Measurements from ENCODE around the gene XPR1. TPM values are rescaled to one million over a fixed set of nuclear protein-coding genes. Genes with fewer than 3 reads are reported as not detected.

XPR1 gene
- total and polyA plus RNA-seq, 3 donors from 2014 or later = 34.8 to 76.2 (median 71.8) TPM

GRCh38 chr1:180623579-180624347, 8.1 kb upstream of the XPR1 start:
- 60 to 69% methylated on average over 3 of the region's 3 CpGs for WGBS, 2 donors
- DNase-seq = peak; percentile 44
- no peaks in the 10 kb centered on the region for H3K36me3 ChIP-seq (ENCODE audit: low read depth, missing control alignments)
- no peak overlapping the region for H3K4me3 ChIP-seq
- no peaks in the 10 kb centered on the region for H3K27me3 ChIP-seq
- intact Hi-C loops (cut with DNase I; ENCODE audit: low total_unique reads) = no loop called here
- TF ChIP-seq POLR2A (IDR thresholded peaks at IDR 0.05) = no peak
- TF ChIP-seq CTCF (IDR thresholded peaks at IDR 0.05) = peak in 1 of 3 experiments; percentile 23
- H3K4me1 ChIP-seq = no peaks in the 10 kb centered on the region
- H3K9me3 ChIP-seq = no peaks in the 10 kb centered on the region
- no peak overlapping the region for H3K27ac ChIP-seq

GRCh38 chr1:180626711-180627110, 5.1 kb upstream of the XPR1 start:
- Histone ChIP-seq H3K27ac (no peak overlapping the region), H3K4me1 (peaks cover 4% of the 10 kb centered on the region), H3K4me3 (no peak overlapping the region), H3K36me3 (ENCODE audit: low read depth, missing control alignments) (no peaks in the 10 kb centered on the region), H3K9me3 (no peaks in the 10 kb centered on the region), H3K27me3 (no peaks in the 10 kb centered on the region)
- WGBS, 2 donors = 59 to 74% methylated on average over 1 of the region's 1 CpG
- no peak for DNase-seq
- TF ChIP-seq CTCF (IDR thresholded peaks at IDR 0.05) (no peak), POLR2A (IDR thresholded peaks at IDR 0.05) (no peak)
- intact Hi-C loops (cut with DNase I; ENCODE audit: low total_unique reads) = no loop called here

- Histone ChIP-seq H3K36me3 (ENCODE audit: low read depth, missing control alignments) (no peaks in the 10 kb centered on the region), H3K27me3 (no peaks in the 10 kb centered on the region), H3K27ac (no peak overlapping the region), H3K4me1 (peaks cover 4% of the 10 kb centered on the region), H3K9me3 (no peaks in the 10 kb centered on the region), H3K4me3 (no peak overlapping the region)
- no peak for DNase-seq
- no peak for TF ChIP-seq CTCF (IDR thresholded peaks at IDR 0.05)
- no peak for TF ChIP-seq POLR2A (IDR thresholded peaks at IDR 0.05)
- intact Hi-C loops (cut with DNase I; ENCODE audit: low total_unique reads) = no loop called here
- WGBS, 2 donors = 96 to 100% methylated on average over 1 of the region's 1 CpG
These were observed 4.4 kb upstream of the XPR1 start for GRCh38 chr1:180627411-180627810.

GRCh38 chr1:180628646-180629045, 3.2 kb upstream of the XPR1 start:
- Histone ChIP-seq H3K27ac (no peak overlapping the region), H3K9me3 (no peaks in the 10 kb centered on the region), H3K4me1 (peaks cover 6% of the 10 kb centered on the region), H3K36me3 (ENCODE audit: low read depth, missing control alignments) (no peaks in the 10 kb centered on the region), H3K4me3 (no peak overlapping the region), H3K27me3 (no peaks in the 10 kb centered on the region)
- DNase-seq = no peak
- WGBS, 2 donors = 47 to 64% methylated on average over 1 of the region's 1 CpG
- intact Hi-C loops (cut with DNase I; ENCODE audit: low total_unique reads) = no loop called here
- TF ChIP-seq POLR2A (IDR thresholded peaks at IDR 0.05) (no peak), CTCF (IDR thresholded peaks at IDR 0.05) (no peak)
